Measurements from ENCODE around the gene NAA35.
"Not testable (repeated sequence)": the region's sequence is repeated elsewhere in the genome, so short reads cannot be mapped to it uniquely, and the experiment has no call there.

The NAA35 gene

GRCh38 chr9:86045654-86046053 lies 104.7 kb downstream of the NAA35 start:
- TF ChIP-seq GABPA (IDR thresholded peaks at IDR 0.05; ENCODE audit: low read depth) = no peak
- H3K4me3 ChIP-seq (replicated peaks; ENCODE audit: insufficient read depth, low read length) = no peak overlapping the region
- no peaks in the 10 kb centered on the region for H3K27me3 ChIP-seq (ENCODE audit: insufficient read depth, poor library complexity, severe bottlenecking)
- no peak for DNase-seq (ENCODE audit: low read depth in 1 of 2, low spot score in 1 of 2)
- H3K27ac ChIP-seq (replicated peaks) = no peak overlapping the region

- no peaks in the 10 kb centered on the region for H3K27me3 ChIP-seq (ENCODE audit: insufficient read depth, poor library complexity, severe bottlenecking)
- no peak overlapping the region for H3K27ac ChIP-seq (replicated peaks)
- H3K4me3 ChIP-seq (replicated peaks; ENCODE audit: insufficient read depth, low read length) = no peak overlapping the region
- DNase-seq (ENCODE audit: low read depth in 1 of 2, low spot score in 1 of 2) = no peak
- TF ChIP-seq GABPA (IDR thresholded peaks at IDR 0.05; ENCODE audit: low read depth) (no peak), CTCF (IDR thresholded peaks at IDR 0.05; ENCODE audit: insufficient read depth, low read length) (no peak), POLR2AphosphoS5 (IDR thresholded peaks at IDR 0.05; ENCODE audit: low read depth) (no peak), SPI1 (IDR thresholded peaks at IDR 0.05; ENCODE audit: borderline replicate concordance, low read depth) (no peak), REST (IDR thresholded peaks at IDR 0.05; ENCODE audit: insufficient replicate concordance, low read depth) (no peak)
These were observed 105.2 kb downstream of the NAA35 start for GRCh38 chr9:86046071-86046636.

GRCh38 chr9:86046930-86047341 lies 106.0 kb downstream of the NAA35 start:
- Histone ChIP-seq H3K27me3 (ENCODE audit: insufficient read depth, poor library complexity, severe bottlenecking) (no peaks in the 10 kb centered on the region), H3K4me3 (replicated peaks; ENCODE audit: insufficient read depth, low read length) (no peak overlapping the region), H3K27ac (replicated peaks) (no peak overlapping the region)
- no peak for DNase-seq (ENCODE audit: low read depth in 1 of 2, low spot score in 1 of 2)
- no peak for TF ChIP-seq REST (IDR thresholded peaks at IDR 0.05; ENCODE audit: insufficient replicate concordance, low read depth)

- Histone ChIP-seq H3K27ac (replicated peaks) (no peak overlapping the region), H3K27me3 (ENCODE audit: insufficient read depth, poor library complexity, severe bottlenecking) (no peaks in the 10 kb centered on the region), H3K4me3 (replicated peaks; ENCODE audit: insufficient read depth, low read length) (no peak overlapping the region)
- no peak for DNase-seq (ENCODE audit: low read depth in 1 of 2, low spot score in 1 of 2)
- TF ChIP-seq REST (IDR thresholded peaks at IDR 0.05; ENCODE audit: insufficient replicate concordance, low read depth) = no peak
- no peak for TF ChIP-seq CTCF (IDR thresholded peaks at IDR 0.05; ENCODE audit: insufficient read depth, low read length)
- TF ChIP-seq GABPA (IDR thresholded peaks at IDR 0.05; ENCODE audit: low read depth) = no peak
- no peak for TF ChIP-seq POLR2AphosphoS5 (IDR thresholded peaks at IDR 0.05; ENCODE audit: low read depth)
- no peak for TF ChIP-seq SPI1 (IDR thresholded peaks at IDR 0.05; ENCODE audit: borderline replicate concordance, low read depth)
These were observed 106.4 kb downstream of the NAA35 start for GRCh38 chr9:86047361-86047760.

- H3K27me3 ChIP-seq (ENCODE audit: insufficient read depth, poor library complexity, severe bottlenecking); H3K4me3 ChIP-seq (replicated peaks; ENCODE audit: insufficient read depth, low read length); H3K27ac ChIP-seq (replicated peaks); DNase-seq (ENCODE audit: low read depth in 1 of 2, low spot score in 1 of 2): not testable (repeated sequence)
These were observed 107.2 kb downstream of the NAA35 start for GRCh38 chr9:86048018-86048742.

Data from HL-60 (cell line).